Gastrocnemius medialis (tissue), 4 donors: ENCODE results near the gene MRPL49. TPM values are rescaled to one million over a fixed set of nuclear protein-coding genes. Genes with fewer than 3 reads are reported as not detected.

Experiments used
- ATAC-seq, 2 donors: fragments of 150-250 bp; one replicate each; pipeline ENCODE4 v1.9.1; 2016
- DNase-seq, 2 donors: peaks; one replicate each; pipeline ENCODE4 v3.0.0-alpha.2; 2019
- H3K27ac ChIP-seq, 4 donors: fragments of 200-600 bp; sonication (generic); 1 replicate in 1 of 4; 2 replicates in 3 of 4; pipeline ENCODE4 v1.5.1; 2016 to 2018; ENCODE audit warnings: mild to moderate bottlenecking in 2 of 4, moderate library complexity in 1 of 4
- H3K27me3 ChIP-seq, 3 donors: fragments of 200-600 bp; sonication (generic) in 2 of 3; 1 replicate in 1 of 3; 2 replicates in 2 of 3; pipeline versions ENCODE4 v1.5.1 to v1.6.0; 2016 to 2019; ENCODE audit warnings: mild to moderate bottlenecking in 1 of 3, moderate library complexity in 1 of 3
- H3K36me3 ChIP-seq, 2 donors: fragments of 200-600 bp; sonication (generic) in 1 of 2; one replicate each; pipeline ENCODE4 v1.5.1; 2017 to 2018
- H3K4me1 ChIP-seq, 2 donors: fragments of 200-600 bp; sonication (generic) in 1 of 2; one replicate each; pipeline ENCODE4 v1.5.1; 2016 to 2017; ENCODE audit warnings: mild to moderate bottlenecking in 2 of 2
- H3K4me3 ChIP-seq, 4 donors: fragments of 200-600 bp; sonication (generic) in 3 of 4; 1 replicate in 1 of 4; 2 replicates in 3 of 4; pipeline ENCODE4 v1.5.1; 2016 to 2019; ENCODE audit warnings: mild to moderate bottlenecking in 2 of 4
- H3K9me3 ChIP-seq, 3 donors: fragments of 200-600 bp; sonication (generic) in 2 of 3; 1 replicate in 1 of 3; 2 replicates in 2 of 3; pipeline ENCODE4 v1.5.1; 2016 to 2019
- POLR2A ChIP-seq, 2 donors: fragments of 450-650 bp; IDR thresholded peaks; one replicate each; pipeline ENCODE4 v1.6.1; 2017; ENCODE audit warnings: antibody characterized with exemption in 2 of 2, mild to moderate bottlenecking in 2 of 2, moderate library complexity in 2 of 2
- in situ Hi-C, 4 donors: fragments of 200-750 bp; cut with MboI; loops; one replicate each; pipeline versions ENCODE4 v1.15.0 to v1.8.0; 2017; ENCODE audit warnings: low sequenced_read_pairs in 4 of 4
- intact Hi-C: fragments of 100-400 bp; cut with DNase I; formaldehyde crosslinking; loops from one replicate; pipeline ENCODE4 v1.15.1; 2023; ENCODE audit warnings: low total_unique reads
- total RNA-seq, 4 donors: library from RNA; depleted of rRNA; stranded (reverse); fragments of >200 nt; gene quantifications; one replicate each; pipeline versions ENCODE4 v1.1.0 to v1.2.3, GENCODE V29; 2016
- TF ChIP-seq, protein P1 (sequence below), 5 experiments: fragments of 450-650 bp in 3 of 5; fragments of 200-600 bp in 2 of 5; sonication (generic) in 2 of 5; IDR thresholded peaks in 4 of 5; conservative IDR thresholded peaks in 1 of 5; 1 replicate in 4 of 5; 2 replicates in 1 of 5; pipeline ENCODE4 v1.5.1; 2016 to 2019; ENCODE audit warnings: antibody characterized with exemption in 5 of 5, mild to moderate bottlenecking in 3 of 5, moderate library complexity in 3 of 5

Gene MRPL49
- total RNA-seq, 4 donors from 2014 or later = 54.9 to 76.5 (median 63.6) TPM

DNA sequence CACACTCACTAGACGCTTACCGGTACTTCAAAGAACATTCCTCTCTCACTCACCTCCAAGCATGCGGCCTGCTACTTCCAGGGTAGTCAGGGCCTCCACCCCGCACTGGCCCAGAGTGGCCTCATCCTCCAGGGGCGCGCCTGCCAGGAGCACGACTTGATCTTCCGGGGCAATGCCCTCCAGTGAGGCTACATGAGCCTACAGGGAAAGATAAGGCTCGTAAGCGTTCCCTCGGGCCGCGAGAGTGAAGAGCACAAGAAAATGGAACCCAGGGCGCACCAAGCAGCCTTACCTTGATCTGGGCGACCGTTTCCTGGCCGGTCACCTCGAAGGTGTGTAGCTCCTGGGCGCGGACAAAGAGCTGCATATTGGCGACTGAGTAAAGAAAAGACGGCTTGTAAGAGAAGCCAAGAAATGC lies 665 bp upstream of the MRPL49 start:
- in situ Hi-C loops = no loop called here

DNA sequence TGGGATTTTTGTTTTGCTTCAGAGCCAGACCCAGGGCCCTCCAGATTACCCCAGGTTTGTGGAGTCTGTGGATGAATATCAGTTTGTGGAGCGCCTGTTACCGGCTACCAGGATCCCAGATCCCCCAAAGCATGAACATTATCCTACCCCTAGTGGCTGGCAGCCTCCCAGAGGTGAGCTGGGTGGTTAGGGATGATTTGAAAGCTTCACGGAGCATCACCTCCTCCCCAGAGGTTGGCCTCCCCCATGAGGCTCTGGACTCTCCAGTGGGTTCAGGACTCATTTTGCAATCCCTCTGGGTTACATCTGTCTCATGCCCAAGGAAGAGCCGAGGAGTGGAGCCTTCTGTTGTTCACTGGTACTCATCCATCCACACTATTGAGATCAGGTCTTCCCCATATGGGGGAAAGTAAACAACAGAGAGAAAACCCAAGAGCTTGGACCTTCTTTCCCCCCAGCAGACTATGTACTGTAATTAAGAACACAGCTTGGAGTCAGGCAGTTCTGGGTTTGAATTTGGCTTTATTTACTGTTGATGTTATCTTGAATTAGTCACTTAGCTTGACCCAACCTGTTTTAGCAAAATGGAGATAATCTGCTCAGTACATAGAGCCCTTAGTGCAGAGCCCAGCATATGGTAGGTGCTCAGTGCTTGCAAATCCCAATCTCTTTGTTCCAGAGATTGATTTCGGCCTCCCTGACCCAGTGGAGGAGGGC lies 2.5 kb downstream of the MRPL49 start:
- TF ChIP-seq, protein P1, sequence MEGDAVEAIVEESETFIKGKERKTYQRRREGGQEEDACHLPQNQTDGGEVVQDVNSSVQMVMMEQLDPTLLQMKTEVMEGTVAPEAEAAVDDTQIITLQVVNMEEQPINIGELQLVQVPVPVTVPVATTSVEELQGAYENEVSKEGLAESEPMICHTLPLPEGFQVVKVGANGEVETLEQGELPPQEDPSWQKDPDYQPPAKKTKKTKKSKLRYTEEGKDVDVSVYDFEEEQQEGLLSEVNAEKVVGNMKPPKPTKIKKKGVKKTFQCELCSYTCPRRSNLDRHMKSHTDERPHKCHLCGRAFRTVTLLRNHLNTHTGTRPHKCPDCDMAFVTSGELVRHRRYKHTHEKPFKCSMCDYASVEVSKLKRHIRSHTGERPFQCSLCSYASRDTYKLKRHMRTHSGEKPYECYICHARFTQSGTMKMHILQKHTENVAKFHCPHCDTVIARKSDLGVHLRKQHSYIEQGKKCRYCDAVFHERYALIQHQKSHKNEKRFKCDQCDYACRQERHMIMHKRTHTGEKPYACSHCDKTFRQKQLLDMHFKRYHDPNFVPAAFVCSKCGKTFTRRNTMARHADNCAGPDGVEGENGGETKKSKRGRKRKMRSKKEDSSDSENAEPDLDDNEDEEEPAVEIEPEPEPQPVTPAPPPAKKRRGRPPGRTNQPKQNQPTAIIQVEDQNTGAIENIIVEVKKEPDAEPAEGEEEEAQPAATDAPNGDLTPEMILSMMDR (IDR thresholded peaks at IDR 0.05 in 4 of 5, conservative IDR thresholded peaks at IDR 0.05 in 1 of 5) = no peak
- TF ChIP-seq POLR2A (IDR thresholded peaks at IDR 0.05) = no peak
- Histone ChIP-seq H3K27ac (no peak overlapping the region), H3K4me1 (peaks cover 18 to 24% of the 10 kb centered on the region in 2 donors), H3K9me3 (no peaks in the 10 kb centered on the region), H3K27me3 (no peaks in the 10 kb centered on the region), H3K4me3 (no peak overlapping the region), H3K36me3 (peaks cover 0 to 71% of the 10 kb centered on the region in 2 donors)
- intact Hi-C loops (no loop called here), in situ Hi-C loops (no loop called here)
- ATAC-seq (no peak), DNase-seq (no peak)

More for the DNA sequence above, 665 bp upstream of the MRPL49 start:
- Histone ChIP-seq H3K4me1 (peaks cover 25 to 36% of the 10 kb centered on the region in 2 donors), H3K9me3 (no peaks in the 10 kb centered on the region), H3K27me3 (no peaks in the 10 kb centered on the region), H3K36me3 (peaks cover 0 to 53% of the 10 kb centered on the region in 2 donors), H3K4me3 (peak overlapping the region; percentile 79 to 97 (median 90)), H3K27ac (peak overlapping the region; percentile 87 to 98 (median 92))
- TF ChIP-seq POLR2A (IDR thresholded peaks at IDR 0.05) = no peak
- TF ChIP-seq, protein P1 (IDR thresholded peaks at IDR 0.05 in 4 of 5, conservative IDR thresholded peaks at IDR 0.05 in 1 of 5) = no peak
- ATAC-seq (no peak), DNase-seq (no peak)
- intact Hi-C loops = no loop called here

DNA sequence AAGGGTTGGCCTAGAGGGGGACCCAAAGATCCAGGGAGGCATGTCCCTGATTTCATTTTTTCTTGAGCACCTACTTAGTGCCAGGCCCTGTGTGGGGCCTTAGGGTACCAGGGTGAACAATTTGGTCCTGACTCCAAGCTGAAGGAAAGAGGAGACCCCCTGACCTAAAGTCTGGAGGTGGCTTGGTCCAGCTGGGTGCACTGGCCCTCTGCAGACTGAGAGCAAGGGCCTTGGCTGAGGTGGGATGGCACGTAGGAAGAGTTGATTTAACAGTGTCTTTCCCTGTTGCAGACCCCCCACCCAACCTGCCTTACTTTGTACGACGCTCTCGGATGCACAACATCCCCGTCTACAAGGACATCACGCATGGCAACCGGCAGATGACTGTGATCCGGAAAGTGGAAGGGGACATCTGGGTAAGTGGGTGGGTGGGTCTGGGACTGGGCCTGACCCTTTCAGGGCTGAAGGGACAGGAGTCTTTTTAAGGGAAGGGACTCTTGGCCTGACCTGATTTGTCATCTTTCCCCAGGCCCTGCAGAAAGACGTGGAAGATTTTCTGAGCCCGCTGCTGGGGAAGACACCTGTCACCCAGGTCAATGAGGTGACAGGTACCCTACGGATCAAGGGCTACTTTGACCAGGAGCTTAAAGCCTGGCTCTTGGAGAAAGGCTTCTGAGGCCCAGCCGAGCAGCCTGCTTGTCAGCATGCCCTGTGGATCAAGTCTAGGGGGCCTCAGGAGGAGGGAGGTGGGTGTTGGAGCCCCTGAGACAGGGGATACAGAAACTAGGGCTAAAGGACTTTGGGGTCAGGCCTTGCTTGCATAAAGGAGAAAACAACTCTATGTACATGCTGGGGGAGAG lies 3.3 kb downstream of the MRPL49 start:
- TF ChIP-seq, protein P1 (IDR thresholded peaks at IDR 0.05 in 4 of 5, conservative IDR thresholded peaks at IDR 0.05 in 1 of 5) = no peak
- no peak for TF ChIP-seq POLR2A (IDR thresholded peaks at IDR 0.05)
- H3K27me3 ChIP-seq = no peaks in the 10 kb centered on the region
- intact Hi-C loops (no loop called here), in situ Hi-C loops (no loop called here)
- ATAC-seq (no peak), DNase-seq (no peak)
- H3K36me3 ChIP-seq = peaks cover 0 to 71% of the 10 kb centered on the region in 2 donors
- H3K4me3 ChIP-seq = no peak overlapping the region
- H3K27ac ChIP-seq = no peak overlapping the region
- no peaks in the 10 kb centered on the region for H3K9me3 ChIP-seq
- H3K4me1 ChIP-seq = peaks cover 18 to 24% of the 10 kb centered on the region in 2 donors

DNA sequence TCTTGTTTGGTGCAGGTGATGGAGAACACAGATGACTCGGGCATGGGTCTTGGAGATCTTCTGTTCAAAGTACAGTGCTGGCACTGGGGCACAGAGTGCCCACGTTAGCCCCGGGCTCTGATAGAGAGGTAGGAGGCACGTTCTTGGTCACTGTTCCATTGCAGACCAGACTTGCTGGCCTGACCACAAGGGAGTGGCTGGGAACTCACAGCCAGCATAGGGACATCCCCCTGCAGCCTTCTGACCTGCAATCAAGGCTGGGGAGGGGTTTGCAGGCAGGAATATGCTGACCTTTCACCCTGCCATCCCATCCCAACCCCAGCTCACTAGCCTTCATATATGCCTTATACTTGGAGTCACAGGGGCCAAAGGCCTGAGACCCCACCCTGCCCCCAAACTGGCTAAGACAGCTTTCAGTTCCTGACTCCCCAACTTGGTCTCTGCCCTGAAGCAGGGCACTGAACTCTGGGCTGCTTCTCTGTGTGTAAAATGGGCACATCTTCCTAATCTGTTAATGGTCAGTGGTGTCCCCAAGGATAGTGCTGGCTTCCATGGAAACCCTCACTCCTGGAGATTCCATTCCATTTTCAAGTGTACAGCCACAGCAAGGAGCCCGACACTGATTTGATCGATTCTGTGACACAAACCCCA lies 4.6 kb downstream of the MRPL49 start:
- in situ Hi-C loops (no loop called here), intact Hi-C loops (no loop called here)
- no peak overlapping the region for H3K4me3 ChIP-seq
- H3K4me1 ChIP-seq = peaks cover 10 to 12% of the 10 kb centered on the region in 2 donors
- no peak for DNase-seq
- no peak for ATAC-seq
- H3K27ac ChIP-seq = no peak overlapping the region
- TF ChIP-seq POLR2A (IDR thresholded peaks at IDR 0.05) = no peak
- TF ChIP-seq, protein P1 (IDR thresholded peaks at IDR 0.05 in 4 of 5, conservative IDR thresholded peaks at IDR 0.05 in 1 of 5) = no peak
- peaks cover 0 to 77% of the 10 kb centered on the region in 2 donors for H3K36me3 ChIP-seq
- H3K9me3 ChIP-seq = no peaks in the 10 kb centered on the region
- no peaks in the 10 kb centered on the region for H3K27me3 ChIP-seq
